Left ventricle myocardium inferior (tissue), 1 donor: Measurements from ENCODE around the gene TNFRSF9. TPM values are rescaled to one million over a fixed set of nuclear protein-coding genes. Genes with fewer than 3 reads are reported as not detected.
"Not testable (repeated sequence)": the region's sequence is repeated elsewhere in the genome, so short reads cannot be mapped to it uniquely, and the experiment has no call there.

Experiments used
- DNase-seq: peaks from one replicate; pipeline ENCODE4 v3.0.0-alpha.2; 2020
- H3K27ac ChIP-seq: fragments of 200-600 bp; replicated peaks from 2 replicates; pipeline ENCODE4 v1.8.0; 2021
- H3K27me3 ChIP-seq: fragments of 200-600 bp; 2 replicates; pipeline ENCODE4 v1.8.0; 2021; ENCODE audit warnings: low read depth
- H3K36me3 ChIP-seq: fragments of 200-600 bp; 2 replicates; pipeline ENCODE4 v1.8.0; 2021
- H3K4me1 ChIP-seq: fragments of 200-600 bp; 2 replicates; pipeline ENCODE4 v1.8.0; 2021
- H3K4me3 ChIP-seq: fragments of 200-600 bp; 2 replicates; pipeline ENCODE4 v1.8.0; 2021; ENCODE audit warnings: mild to moderate bottlenecking, moderate library complexity
- H3K9me3 ChIP-seq: fragments of 200-600 bp; replicated peaks from 2 replicates; pipeline ENCODE4 v1.8.0; 2021
- CTCF ChIP-seq: fragments of 200-600 bp; IDR thresholded peaks from 2 replicates; pipeline ENCODE4 v1.8.0; 2021; ENCODE audit warnings: antibody characterized with exemption, mild to moderate bottlenecking, borderline replicate concordance
- intact Hi-C: fragments of 100-400 bp; cut with micrococcal nuclease; formaldehyde crosslinking; loops from one replicate; pipeline ENCODE4 v1.11.0; 2022
- total RNA-seq: library from RNA; stranded (reverse); fragmentation: NEBNext Ultra II Directional; extraction: Animal tissue kit (Norgen Biotek cat#: 25700); gene quantifications from one replicate; pipeline ENCODE4 v1.2.1, GENCODE V29; 2021
- donor health status: DM: no; HTN: yes; CAD: no; lungs with severe emphysema.

TNFRSF9 gene
- total RNA-seq, 1 donor from 2014 or later: not detected

- H3K4me3 ChIP-seq: no peak overlapping the region
- no peak overlapping the region for H3K27ac ChIP-seq
- DNase-seq: no peak
- H3K36me3 ChIP-seq: peaks cover 72% of the 10 kb centered on the region
- no peaks in the 10 kb centered on the region for H3K27me3 ChIP-seq
- no peak for TF ChIP-seq CTCF
- H3K9me3 ChIP-seq: no peaks in the 10 kb centered on the region
- intact Hi-C loops: no loop called here
- peaks cover 25% of the 10 kb centered on the region for H3K4me1 ChIP-seq
These were observed 31.6 kb upstream of the TNFRSF9 start for GRCh38 chr1:7972285-7972684.

GRCh38 chr1:7971024-7971423, 30.4 kb upstream of the TNFRSF9 start:
- intact Hi-C loops: no loop called here
- TF ChIP-seq CTCF: no peak

GRCh38 chr1:7970246-7970645, 29.6 kb upstream of the TNFRSF9 start:
- peaks cover 28% of the 10 kb centered on the region for H3K4me1 ChIP-seq
- DNase-seq: no peak
- no peaks in the 10 kb centered on the region for H3K9me3 ChIP-seq
- peaks cover 81% of the 10 kb centered on the region for H3K36me3 ChIP-seq
- H3K27me3 ChIP-seq: no peaks in the 10 kb centered on the region
- intact Hi-C loops: no loop called here
- H3K4me3 ChIP-seq: no peak overlapping the region
- H3K27ac ChIP-seq: no peak overlapping the region
- no peak for TF ChIP-seq CTCF

More at GRCh38 chr1:7971024-7971423, 30.4 kb upstream of the TNFRSF9 start:
- Histone ChIP-seq H3K9me3 (no peaks in the 10 kb centered on the region), H3K27me3 (no peaks in the 10 kb centered on the region), H3K27ac (no peak overlapping the region), H3K4me1 (peaks cover 29% of the 10 kb centered on the region), H3K36me3 (peaks cover 75% of the 10 kb centered on the region), H3K4me3 (no peak overlapping the region)
- DNase-seq: no peak

- no peaks in the 10 kb centered on the region for H3K9me3 ChIP-seq
- H3K4me1 ChIP-seq: peaks cover 51% of the 10 kb centered on the region
- no peak overlapping the region for H3K4me3 ChIP-seq
- H3K36me3 ChIP-seq: peaks cover 94% of the 10 kb centered on the region
- intact Hi-C loops: no loop called here
- no peaks in the 10 kb centered on the region for H3K27me3 ChIP-seq
- no peak for DNase-seq
- no peak overlapping the region for H3K27ac ChIP-seq
- no peak for TF ChIP-seq CTCF
These were observed 27.0 kb upstream of the TNFRSF9 start for GRCh38 chr1:7967651-7968050.

GRCh38 chr1:7967196-7967595, 26.6 kb upstream of the TNFRSF9 start:
- Histone ChIP-seq H3K27ac (no peak overlapping the region), H3K36me3 (peaks cover 89% of the 10 kb centered on the region), H3K9me3 (no peaks in the 10 kb centered on the region), H3K4me3 (no peak overlapping the region), H3K27me3 (no peaks in the 10 kb centered on the region), H3K4me1 (peaks cover 56% of the 10 kb centered on the region)
- no peak for DNase-seq
- no peak for TF ChIP-seq CTCF
- intact Hi-C loops: no loop called here

- no peak for TF ChIP-seq CTCF
- Histone ChIP-seq H3K27me3 (no peaks in the 10 kb centered on the region), H3K4me1 (peaks cover 70% of the 10 kb centered on the region), H3K36me3 (peaks cover 62% of the 10 kb centered on the region), H3K4me3 (no peak overlapping the region), H3K27ac (no peak overlapping the region), H3K9me3 (no peaks in the 10 kb centered on the region)
- no peak for DNase-seq
- intact Hi-C loops: no loop called here
These were observed 23.8 kb upstream of the TNFRSF9 start for GRCh38 chr1:7964476-7964875.

- H3K27ac ChIP-seq, H3K4me3 ChIP-seq, DNase-seq, H3K9me3 ChIP-seq, intact Hi-C loops, H3K27me3 ChIP-seq: not testable (repeated sequence)
- H3K36me3 ChIP-seq: peaks cover 56% of the 10 kb centered on the region
- peaks cover 70% of the 10 kb centered on the region for H3K4me1 ChIP-seq
These were observed 23.2 kb upstream of the TNFRSF9 start for GRCh38 chr1:7963841-7964240.

GRCh38 chr1:7963378-7963730, 22.7 kb upstream of the TNFRSF9 start:
- intact Hi-C loops, H3K4me3 ChIP-seq: not testable (repeated sequence)

More at GRCh38 chr1:7963378-7963730, 22.7 kb upstream of the TNFRSF9 start:
- DNase-seq, H3K27ac ChIP-seq, H3K27me3 ChIP-seq, H3K9me3 ChIP-seq: not testable (repeated sequence)
- Histone ChIP-seq H3K36me3 (peaks cover 51% of the 10 kb centered on the region), H3K4me1 (peaks cover 70% of the 10 kb centered on the region)
